ENCODE data around the gene ROR1.

DNA sequence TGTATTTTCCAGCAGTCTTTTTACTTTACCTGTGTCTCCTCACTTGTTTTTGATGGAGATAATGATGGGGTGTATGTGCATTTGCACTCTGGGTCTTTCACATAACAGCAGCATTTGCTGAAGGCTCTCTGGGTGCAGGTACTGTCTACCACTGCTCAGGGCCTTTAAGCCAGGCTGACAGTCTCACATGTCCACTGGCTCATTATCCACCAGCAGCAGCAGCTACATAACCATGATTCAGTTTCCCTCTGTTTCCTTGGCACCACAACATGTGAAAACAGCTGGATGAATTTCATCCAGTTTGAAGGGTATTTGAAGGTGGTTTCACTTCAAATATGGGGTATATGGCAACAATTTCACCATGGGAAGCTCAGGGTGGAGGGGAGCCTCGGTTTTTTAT, 41.2 kb upstream of the ROR1 start:
- no peak for TF ChIP-seq TOX (CRISPR knock-in tag; IDR thresholded peaks at IDR 0.05; ENCODE audit: borderline replicate concordance)
- TF ChIP-seq, protein P1, sequence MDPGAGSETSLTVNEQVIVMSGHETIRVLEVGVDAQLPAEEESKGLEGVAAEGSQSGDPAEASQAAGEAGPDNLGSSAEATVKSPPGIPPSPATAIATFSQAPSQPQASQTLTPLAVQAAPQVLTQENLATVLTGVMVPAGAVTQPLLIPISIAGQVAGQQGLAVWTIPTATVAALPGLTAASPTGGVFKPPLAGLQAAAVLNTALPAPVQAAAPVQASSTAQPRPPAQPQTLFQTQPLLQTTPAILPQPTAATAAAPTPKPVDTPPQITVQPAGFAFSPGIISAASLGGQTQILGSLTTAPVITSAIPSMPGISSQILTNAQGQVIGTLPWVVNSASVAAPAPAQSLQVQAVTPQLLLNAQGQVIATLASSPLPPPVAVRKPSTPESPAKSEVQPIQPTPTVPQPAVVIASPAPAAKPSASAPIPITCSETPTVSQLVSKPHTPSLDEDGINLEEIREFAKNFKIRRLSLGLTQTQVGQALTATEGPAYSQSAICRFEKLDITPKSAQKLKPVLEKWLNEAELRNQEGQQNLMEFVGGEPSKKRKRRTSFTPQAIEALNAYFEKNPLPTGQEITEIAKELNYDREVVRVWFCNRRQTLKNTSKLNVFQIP (CRISPR knock-in tag; IDR thresholded peaks at IDR 0.05; ENCODE audit: borderline replicate concordance, low read depth), result no peak
- TF ChIP-seq OSR1 (CRISPR knock-in tag; IDR thresholded peaks at IDR 0.05), result no peak
- TF ChIP-seq PPARA (CRISPR knock-in tag; IDR thresholded peaks at IDR 0.05; ENCODE audit: borderline replicate concordance), result no peak
- TF ChIP-seq ARNTL (CRISPR knock-in tag; IDR thresholded peaks at IDR 0.05; ENCODE audit: borderline replicate concordance, low read depth), result no peak
- TF ChIP-seq, protein P2, sequence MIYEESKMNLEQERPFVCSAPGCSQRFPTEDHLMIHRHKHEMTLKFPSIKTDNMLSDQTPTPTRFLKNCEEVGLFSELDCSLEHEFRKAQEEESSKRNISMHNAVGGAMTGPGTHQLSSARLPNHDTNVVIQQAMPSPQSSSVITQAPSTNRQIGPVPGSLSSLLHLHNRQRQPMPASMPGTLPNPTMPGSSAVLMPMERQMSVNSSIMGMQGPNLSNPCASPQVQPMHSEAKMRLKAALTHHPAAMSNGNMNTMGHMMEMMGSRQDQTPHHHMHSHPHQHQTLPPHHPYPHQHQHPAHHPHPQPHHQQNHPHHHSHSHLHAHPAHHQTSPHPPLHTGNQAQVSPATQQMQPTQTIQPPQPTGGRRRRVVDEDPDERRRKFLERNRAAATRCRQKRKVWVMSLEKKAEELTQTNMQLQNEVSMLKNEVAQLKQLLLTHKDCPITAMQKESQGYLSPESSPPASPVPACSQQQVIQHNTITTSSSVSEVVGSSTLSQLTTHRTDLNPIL (CRISPR knock-in tag; IDR thresholded peaks at IDR 0.05; ENCODE audit: low read depth), result no peak
- no peak for TF ChIP-seq ZFP3 (CRISPR knock-in tag; IDR thresholded peaks at IDR 0.05)
- TF ChIP-seq CSDC2 (CRISPR knock-in tag; IDR thresholded peaks at IDR 0.05), result no peak
- TF ChIP-seq BACH2 (CRISPR knock-in tag; IDR thresholded peaks at IDR 0.05; ENCODE audit: borderline replicate concordance), result no peak
- TF ChIP-seq, protein P3, sequence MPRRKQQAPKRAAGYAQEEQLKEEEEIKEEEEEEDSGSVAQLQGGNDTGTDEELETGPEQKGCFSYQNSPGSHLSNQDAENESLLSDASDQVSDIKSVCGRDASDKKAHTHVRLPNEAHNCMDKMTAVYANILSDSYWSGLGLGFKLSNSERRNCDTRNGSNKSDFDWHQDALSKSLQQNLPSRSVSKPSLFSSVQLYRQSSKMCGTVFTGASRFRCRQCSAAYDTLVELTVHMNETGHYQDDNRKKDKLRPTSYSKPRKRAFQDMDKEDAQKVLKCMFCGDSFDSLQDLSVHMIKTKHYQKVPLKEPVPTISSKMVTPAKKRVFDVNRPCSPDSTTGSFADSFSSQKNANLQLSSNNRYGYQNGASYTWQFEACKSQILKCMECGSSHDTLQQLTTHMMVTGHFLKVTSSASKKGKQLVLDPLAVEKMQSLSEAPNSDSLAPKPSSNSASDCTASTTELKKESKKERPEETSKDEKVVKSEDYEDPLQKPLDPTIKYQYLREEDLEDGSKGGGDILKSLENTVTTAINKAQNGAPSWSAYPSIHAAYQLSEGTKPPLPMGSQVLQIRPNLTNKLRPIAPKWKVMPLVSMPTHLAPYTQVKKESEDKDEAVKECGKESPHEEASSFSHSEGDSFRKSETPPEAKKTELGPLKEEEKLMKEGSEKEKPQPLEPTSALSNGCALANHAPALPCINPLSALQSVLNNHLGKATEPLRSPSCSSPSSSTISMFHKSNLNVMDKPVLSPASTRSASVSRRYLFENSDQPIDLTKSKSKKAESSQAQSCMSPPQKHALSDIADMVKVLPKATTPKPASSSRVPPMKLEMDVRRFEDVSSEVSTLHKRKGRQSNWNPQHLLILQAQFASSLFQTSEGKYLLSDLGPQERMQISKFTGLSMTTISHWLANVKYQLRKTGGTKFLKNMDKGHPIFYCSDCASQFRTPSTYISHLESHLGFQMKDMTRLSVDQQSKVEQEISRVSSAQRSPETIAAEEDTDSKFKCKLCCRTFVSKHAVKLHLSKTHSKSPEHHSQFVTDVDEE (CRISPR knock-in tag; IDR thresholded peaks at IDR 0.05), result no peak

Measured in SK-N-SH treated with all-trans-retinoic acid at 6 μM for 48 hours (cell line).